Right lobe of liver (tissue), 4 donors: ENCODE data around the gene RGL1.

Source experiments
- POLR2A ChIP-seq: fragments of 450-650 bp; IDR thresholded peaks from one replicate; pipeline ENCODE4 v1.6.1; 2017; ENCODE audit warnings: antibody characterized with exemption, mild to moderate bottlenecking
- TF ChIP-seq, protein P1 (sequence below), 4 donors: fragments of 200-600 bp in 3 of 4; fragments of 450-650 bp in 1 of 4; IDR thresholded peaks; one replicate each; pipeline versions ENCODE4 v1.5.1 to v1.8.0; 2016 to 2022; ENCODE audit warnings: antibody characterized with exemption in 4 of 4, mild to moderate bottlenecking in 2 of 4
- donor health status: DM: no; HTN: no; CAD: no.
- donor health status: DM: no; HTN: no; CAD: no.
- donor health status: DM: no; HTN: yes; CAD: no.

DNA sequence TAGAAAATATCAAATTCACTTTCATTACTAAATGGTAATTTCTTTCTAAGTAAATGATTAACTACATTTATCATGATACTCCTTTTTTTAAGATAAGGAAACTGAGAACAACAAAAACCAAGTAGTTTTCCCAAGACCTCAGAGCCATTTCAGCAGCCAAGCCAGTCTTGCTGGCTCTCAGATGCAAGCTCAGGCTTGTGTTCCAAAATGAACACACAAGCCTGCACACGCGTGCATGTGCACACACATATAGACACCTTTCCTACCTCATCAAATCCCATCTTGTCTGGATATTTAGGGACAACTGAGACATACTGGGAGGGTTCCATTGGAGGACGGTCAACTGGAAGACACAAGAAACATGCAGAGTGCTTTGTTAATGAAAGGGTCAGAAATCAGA lies 149.6 kb downstream of the RGL1 start:
- TF ChIP-seq POLR2A, result no peak
- TF ChIP-seq, protein P1, sequence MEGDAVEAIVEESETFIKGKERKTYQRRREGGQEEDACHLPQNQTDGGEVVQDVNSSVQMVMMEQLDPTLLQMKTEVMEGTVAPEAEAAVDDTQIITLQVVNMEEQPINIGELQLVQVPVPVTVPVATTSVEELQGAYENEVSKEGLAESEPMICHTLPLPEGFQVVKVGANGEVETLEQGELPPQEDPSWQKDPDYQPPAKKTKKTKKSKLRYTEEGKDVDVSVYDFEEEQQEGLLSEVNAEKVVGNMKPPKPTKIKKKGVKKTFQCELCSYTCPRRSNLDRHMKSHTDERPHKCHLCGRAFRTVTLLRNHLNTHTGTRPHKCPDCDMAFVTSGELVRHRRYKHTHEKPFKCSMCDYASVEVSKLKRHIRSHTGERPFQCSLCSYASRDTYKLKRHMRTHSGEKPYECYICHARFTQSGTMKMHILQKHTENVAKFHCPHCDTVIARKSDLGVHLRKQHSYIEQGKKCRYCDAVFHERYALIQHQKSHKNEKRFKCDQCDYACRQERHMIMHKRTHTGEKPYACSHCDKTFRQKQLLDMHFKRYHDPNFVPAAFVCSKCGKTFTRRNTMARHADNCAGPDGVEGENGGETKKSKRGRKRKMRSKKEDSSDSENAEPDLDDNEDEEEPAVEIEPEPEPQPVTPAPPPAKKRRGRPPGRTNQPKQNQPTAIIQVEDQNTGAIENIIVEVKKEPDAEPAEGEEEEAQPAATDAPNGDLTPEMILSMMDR (IDR thresholded peaks at IDR 0.05), result no peak
